ENCODE data around the gene TTC7B.
A peak's percentile ranks its signal among the peaks of the same experiment; 100 is the strongest.

Gene TTC7B

DNA sequence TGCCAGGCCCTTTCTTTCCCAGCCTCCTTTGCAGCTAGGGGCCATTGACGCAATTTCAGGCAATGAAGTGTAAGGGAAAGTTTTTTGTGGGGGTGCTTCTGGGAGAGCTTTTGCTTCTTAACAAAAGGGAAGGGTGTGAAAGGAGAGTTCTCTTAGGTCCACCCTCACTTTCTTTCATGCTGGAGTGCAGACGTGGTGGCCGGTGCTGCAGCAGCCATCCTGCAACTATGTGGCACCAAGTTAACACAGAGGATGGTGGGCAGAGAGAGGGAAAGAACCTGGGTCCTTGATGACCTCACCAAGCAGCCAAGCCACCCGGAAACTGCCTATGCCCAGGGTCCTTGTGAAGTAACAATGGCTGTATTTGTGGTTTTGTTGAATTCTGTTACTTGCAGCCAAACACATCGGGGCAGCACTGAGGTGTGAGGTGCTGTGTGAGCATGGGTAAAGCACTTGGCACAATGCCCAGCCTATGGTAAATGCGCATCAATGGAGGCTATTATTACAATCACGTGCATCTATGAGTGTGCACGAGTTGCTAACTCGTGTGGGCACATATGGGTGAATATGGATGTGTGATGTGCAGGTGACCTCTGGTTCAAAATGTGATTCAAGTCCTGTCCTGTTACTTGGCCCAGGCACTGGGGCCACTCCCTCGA, 296.8 kb downstream of the TTC7B start:
- no peak for DNase-seq

DNA sequence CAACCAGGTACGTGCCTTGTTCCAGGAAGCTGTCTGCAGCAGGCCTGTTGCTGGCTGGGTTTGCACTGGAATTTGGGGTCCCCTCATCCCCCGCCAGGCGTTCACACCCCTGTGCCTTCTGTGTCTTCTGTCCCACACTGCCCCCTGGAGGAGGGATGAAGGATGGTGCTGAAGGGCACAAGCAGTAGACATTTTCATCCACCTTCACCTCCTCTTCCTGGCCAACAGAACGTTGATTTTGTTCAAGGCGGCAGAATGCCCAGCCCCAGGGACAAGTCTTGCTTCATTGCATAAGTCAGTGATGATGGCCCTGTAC, 297.3 kb downstream of the TTC7B start:
- DNase-seq = peak; percentile 33

DNA sequence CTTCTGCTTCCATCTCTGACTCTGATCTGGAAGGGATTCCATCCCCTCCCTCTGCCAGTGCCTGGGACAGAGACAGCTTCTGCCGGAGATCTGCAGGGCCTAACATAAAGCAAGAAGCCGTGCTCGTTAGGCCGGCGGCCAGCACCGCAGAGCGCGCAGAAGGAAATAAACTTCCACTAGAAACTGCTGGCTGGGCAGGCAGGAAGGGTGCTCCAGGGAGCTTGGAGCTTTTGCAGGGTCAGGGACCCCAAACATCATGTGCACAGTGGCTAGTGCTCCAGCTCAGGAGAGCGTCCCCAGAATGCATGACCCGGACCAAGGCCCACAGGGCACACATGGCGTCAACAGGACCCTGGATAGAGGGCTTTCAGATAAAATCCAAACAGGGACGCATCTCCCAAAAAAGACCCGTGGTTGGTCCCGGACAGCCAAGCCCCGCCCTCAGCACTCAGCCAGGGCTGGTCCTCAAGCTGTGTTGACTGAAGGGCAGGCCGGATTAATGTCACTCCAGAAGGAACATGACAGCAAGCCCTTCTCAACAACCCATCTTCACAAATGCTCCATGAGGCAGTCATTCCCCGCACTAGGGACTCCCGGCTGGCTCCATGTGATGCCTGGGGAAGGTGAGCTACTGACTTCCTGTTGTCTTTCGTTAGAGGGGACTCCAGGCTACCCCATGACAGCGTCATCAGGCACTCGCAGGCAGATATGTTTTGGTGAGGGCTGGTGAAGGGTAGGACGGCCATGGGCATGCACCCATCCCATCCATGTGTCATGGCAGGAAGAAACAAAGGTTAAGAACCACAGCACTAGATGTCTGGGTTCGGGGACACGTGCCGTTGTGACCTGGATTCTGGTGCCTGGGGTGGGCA, 297.9 kb downstream of the TTC7B start:
- no peak for DNase-seq

DNA sequence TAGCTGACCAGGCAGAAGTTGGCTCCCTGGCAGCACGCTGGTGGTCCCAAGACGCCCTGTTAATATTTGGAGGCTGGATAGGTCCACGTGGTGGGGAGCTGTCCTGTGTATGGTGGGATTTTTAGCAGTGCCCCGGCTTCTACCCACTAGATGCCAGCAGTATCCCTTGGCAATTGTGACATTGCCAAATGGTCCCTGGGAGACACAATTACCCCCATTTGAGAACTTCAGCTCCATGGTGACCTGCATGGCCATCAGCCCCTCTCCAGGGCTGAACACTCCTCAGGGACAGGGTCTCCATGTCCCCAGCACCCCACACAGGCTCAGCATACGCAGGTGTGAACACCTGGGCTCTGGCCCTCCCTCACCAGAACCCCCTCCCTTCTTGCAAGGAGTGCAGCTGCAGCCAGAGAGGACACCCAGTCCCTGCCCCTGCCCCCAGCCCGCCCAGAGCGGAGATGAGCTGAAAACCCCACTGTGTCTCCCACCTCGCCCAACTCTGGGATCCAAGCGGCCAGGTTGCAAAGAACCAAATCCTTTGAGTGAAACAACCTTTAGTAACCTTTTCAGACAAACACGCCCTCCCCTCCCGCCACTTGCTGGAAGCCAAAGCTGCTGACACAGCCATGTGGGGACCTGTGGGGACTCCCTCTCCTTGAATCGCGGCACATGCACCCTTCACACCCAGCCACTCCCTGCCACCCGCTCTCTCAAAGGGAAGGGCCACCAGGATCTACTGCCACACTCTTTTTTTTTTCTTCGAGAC, 299.0 kb downstream of the TTC7B start:
- DNase-seq = no peak

DNA sequence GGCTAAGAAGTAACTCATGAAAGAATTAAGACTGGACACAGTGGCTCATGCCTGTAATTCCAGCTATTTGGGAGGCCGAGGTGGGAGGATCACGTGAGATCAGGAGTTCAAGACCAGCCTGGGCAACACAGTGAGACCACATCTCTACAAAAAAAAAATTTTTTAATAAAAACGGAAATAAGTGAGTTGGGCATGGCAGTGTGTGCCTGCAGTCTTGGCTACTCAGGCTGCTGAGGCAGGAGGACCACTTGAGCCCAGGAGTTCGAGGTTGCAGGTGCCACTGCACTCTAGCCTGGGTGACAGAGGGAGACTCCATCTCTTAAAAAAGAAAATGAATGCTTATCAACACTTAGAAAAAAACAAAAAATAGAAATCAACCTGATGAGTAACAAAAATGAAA, 301.7 kb downstream of the TTC7B start:
- no peak for DNase-seq

DNA sequence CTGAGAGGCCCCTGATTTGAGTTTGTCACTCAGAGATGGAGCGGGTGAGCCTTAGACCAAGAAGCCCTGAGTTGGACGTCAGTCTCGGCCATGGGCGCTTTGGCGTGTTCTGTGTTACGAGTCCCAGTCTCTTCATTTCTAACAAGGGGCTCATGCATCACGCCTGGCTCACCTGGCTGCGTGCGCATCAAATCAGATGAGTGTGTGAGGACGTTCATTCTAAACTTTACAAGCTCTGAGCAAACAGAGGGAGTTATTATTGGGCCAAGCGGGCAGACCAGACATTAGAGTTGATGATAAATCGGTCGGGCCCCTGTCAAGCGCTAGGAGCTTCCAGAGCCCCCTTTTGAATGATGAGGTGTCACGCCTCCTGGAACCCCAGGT, 302.2 kb downstream of the TTC7B start:
- no peak for DNase-seq

DNA sequence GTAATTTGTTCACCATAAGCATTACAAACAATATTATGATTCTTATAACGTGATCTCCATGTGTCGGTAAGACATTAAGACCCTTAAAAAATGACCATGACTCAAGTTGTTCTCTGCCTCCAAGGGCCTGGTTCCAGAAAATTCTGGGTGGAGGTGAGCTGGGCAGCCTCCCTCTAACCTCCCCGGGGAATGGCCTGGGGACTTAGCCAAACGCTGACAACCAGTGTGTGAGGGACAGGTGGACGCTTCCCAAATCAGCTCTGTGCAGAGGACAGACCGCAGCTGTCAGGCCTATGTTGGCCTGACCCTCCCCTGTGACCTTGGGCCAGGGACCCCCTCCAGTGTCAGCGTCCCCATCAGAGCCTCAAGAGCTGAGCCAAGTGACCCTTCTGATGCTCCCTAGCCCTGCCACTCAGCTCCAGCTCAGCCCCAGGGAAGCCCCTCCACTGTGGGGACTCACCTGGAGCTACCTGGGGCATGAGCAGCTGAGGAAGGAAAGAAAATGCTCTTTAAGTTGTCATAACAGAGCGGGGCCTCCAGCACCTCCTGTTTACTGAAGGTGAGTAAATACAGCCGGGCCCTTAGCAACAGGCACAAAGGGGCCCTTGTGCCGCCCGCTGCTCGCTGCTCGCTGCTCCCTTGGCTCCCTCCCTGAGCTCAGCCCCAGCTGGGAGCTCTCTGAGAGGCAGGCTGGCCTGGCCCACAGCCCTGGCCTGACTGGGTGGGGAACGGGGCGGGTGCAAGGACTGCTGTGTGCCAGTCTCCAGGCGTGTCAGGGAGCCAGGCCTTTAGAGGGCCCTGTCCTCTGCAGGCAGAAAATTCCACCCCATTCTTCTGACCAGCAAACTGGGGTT, 302.8 kb downstream of the TTC7B start:
- no peak for DNase-seq

DNA sequence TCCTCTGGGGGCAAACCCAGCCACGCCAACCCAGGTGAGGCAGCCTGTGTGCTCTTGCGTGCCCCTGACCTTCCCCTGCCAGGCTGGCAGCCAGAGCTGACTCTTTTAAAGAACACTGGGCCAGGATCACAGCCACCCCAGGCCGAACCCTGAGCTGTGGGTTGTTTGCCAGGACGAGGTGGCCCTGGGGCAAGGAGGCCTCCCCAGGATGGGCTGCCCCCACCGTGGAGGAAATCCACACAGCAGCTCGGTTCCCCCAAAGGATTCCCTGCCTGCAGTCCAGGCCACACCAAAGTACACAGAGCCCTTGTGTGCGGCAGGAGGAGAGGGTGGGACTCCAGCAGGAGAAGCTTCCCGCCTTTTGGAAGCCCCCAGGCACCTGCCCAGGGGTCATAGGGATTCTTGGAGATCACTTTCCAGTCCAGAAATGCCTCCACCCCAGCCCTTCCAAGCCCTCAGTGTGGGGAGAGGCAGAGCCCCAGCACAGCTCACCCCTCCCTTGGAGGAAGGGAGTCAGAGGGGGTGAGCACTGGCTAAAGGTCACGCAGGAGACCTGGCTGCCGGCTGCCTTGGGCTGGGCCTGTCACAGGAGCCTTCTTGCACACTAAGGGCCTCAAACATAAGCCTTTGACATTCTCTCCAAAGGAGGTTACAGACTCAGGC, 303.8 kb downstream of the TTC7B start:
- DNase-seq = no peak

DNA sequence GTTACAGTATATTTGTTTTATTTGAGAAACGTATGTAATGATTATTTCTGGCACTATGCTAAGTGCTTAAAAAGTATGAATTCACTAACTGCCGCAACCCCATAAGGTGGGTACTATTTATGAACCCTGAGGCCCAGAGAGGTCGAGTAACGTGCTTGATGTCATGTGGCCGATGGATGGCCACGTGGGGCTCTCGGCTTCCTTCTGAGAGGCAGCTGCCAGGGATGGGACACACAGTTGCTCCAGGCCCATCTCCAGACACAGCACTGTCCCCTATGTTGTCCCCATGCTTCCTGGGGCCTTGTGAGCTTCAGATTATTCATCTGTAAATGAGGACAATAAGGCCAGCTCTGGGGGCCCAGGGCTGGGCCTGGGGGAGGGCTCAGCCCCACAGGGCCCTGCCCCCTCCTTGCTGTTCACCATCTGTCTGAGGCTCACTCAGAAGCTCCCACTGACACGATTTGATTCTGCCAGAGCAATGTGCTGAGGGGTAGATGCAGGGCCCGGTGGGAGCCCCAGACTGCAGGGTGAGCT, 304.4 kb downstream of the TTC7B start:
- no peak for DNase-seq

DNA sequence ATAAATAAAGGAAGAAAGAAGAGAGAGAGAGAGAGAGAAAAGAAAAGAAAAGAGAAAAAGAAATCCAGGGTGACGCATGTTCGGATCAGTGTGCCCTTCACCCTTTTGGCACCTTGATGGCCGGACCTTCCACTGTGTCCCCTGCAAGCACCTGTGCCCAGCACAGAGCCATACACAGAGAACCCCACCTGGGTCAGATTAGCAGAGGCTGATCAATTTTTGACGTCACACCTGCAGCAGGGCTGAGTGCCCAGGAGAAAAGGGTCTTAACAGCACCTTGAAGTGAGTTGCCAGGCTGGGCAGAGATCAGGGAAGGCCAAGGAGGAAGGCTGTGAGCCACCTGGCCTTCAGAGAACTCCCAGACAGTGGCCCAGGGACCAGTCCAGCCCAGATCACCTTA, 305.0 kb downstream of the TTC7B start:
- no peak for DNase-seq

DNA sequence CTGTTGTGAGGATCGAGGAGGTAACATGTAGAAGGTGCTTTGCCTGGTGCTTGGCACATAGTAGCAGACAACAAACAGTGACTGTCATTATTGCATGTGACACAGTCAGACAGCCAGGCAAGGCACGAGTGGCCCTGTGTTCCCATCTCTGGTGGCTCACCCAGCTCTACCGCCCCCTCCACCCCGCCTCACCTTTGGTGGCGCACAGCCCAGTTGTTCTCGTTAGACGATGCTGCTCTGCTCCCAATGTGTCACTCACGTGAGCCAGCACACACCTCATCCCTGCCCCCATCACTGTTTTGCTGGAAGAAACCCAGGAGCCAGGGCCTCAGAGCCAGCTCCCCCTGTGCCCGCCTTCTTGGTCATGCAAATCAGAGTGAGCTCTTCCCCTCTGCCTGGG, 306.1 kb downstream of the TTC7B start:
- no peak for DNase-seq

DNA sequence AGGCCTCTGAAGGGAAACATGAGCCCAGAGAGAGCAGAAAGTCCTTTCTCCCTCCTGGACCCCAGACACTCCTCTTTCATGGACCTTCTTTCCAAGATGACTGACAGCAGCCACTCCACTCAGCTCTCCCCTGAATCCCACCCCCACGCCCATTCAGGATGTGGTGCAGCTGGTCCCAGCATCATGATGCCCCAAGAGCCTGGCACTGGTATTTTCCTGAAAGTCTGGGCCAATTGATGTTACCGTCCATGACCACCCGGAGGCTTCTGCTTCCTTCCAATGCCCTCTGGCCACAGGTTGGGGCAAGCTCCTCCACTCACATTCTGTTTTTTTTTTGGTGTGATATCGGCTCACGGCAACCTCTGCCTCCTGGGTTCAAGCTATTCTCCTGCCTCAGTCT, 306.8 kb downstream of the TTC7B start:
- no peak for DNase-seq

DNA sequence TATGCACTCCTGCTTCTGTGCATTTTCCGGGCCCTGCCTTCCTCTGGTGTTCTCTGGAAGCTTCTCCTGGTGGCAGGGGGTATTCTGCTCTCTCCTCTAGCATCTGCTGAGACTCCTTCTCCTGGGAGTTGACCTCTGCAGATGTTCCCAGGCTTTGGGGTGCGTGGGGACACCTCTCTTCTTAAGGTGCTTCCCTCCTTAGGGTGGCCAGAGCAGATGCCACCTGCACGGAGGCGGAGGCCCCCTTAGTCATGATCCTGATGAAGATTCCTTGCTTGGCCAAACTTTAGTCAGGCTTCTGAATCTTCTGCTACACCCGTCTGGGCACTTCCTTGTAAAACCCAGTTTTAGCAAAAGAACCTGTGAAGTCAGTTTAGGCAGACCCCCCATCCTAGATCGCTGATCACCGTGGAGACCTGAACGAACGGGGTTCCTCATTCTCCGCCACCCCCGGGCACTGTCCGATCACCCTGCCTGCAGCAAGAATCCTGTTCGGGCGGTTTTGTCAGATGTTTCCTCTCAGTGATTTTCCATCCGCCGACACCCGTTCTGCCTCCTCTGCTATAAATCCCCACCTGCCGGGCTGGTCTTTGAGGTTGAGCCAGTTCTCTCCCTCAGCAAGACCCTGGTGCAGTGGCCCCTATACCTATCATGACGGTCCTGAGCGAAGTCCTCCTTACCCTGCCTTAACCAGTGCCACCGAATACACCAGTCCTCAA, 307.5 kb downstream of the TTC7B start:
- no peak for DNase-seq

DNA sequence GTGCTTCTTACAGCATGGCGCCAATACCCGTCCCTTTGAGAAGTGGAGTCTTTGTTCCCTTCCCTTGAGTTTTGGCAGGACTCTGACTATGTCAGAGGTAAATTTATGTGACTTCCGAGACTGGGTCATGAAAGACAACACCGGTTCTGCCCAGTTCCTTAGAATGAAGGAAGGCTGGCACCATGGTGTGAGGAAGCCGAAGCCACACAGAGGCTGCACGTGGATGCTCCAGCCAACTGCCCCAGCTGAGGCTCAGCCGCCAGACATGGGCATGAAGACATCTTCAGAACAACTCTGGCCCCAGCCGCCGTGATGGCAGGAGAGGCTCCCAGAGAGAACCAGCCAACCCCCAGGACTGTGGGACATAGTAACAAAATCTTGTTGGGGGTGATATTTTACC, 308.2 kb downstream of the TTC7B start:
- no peak for DNase-seq

DNA sequence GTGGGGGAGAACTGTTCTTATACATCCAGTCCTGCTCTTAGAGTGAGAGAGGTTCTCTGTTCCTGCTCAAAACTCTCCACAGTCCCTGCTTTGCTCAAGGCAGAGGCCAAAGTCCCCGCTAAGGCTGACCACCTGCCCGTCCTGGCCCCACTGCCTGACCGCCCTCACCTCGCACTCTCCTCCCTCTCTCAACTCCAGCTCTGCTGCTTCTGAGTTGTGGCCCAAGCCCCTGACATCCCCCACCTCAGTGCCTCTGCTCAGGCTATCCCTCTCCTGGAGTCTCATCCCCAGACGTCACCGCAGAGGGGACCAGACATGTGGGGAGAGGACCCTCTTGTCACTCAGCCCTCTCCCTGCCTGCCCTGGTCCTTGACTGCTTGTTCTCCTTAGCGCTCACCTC, 308.8 kb downstream of the TTC7B start:
- DNase-seq = no peak

DNA sequence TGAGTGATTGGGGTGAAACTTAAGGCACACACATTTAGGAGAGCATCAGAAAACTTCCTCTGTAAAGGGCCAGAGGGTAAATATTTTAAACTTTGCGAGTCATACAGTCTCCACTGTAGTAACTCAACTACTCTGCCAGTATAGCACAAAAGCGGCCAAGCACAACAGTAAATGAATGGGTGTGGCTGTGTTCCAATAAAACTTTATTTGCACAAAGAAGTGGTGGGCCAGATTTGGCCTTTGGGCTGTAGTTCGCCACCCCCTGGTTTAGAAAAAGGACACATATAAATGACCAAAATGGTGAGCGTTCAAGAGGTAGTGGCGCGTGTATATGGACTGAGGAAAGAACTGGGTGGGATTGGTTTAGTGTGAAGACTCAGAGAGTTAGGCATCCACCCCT, 309.5 kb downstream of the TTC7B start:
- DNase-seq = no peak

DNA sequence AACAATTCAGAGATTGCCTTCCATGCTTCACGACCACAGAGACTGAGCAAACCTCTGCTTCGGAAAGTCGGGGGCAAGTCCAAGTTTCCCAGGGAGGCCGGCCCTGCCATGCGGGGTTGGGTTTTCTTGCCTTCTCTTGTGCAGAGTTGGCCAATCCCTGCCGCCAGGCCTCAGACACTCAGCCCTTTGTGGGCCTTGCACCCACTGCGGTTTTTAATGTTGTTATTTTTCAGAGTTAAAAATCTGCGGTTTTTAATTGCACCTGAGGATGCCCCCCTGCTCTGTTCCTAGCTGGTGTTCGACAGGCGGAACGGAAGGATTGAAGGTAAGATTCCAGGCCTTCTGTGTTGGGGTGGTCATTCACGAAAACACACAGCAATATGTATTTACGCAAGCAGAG, 310.7 kb downstream of the TTC7B start:
- no peak for DNase-seq

DNA sequence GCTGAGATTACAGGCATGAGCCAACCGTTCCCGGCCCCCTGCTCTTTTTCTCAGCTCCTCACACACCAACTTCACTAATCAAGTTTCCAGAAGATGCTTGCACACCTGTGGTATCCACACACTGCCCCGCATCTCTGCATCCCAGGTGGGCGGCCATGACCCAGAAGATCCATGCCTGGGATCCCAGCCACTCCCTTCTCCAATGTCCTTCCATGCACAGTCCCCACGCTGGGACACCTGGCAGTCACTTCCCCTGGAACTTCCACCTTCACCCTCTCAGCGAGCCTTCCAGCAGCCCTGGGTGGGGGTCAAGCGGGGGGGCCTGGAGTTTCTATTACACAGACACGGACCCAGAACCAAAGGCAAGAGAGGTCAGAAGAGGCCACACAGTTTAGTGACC, 311.6 kb downstream of the TTC7B start:
- DNase-seq = no peak

DNA sequence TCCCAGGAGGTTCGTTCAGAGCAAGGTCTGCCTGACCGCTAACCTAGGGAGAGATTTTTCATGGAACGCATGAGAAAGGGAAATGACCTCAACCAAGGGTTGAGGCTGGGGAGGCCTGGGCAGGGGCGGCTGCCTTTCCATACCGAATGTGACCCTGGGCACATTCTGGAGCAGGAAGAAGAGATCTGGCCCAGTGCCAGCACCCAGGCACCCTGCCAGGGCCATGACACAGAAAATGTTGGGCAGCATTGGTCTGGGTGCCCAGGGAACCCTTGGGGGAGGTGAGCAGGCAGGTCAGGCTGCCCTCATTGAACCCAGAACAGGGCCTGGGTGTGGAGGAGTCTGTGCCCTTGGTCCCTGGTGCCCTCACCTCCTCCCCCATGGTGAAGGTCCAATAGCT, 312.6 kb downstream of the TTC7B start:
- no peak for DNase-seq

DNA sequence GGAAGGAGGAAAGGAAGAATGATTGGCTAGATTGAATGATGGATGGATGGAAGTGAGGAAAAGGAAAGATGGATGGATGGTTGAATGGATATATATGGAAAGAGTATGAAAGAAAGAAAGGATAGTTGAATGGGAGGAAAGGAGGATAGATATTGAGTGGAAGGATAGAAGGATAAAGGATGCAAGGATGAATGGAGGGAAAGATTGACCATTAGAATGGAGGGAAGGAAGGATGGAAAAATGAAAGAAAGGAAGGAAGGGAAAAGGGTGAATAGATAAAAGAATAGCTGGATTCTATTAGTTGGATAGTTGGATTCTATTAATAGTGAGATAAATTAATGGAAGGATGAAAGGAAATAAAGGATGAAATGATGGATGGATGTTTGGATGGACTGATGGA, 313.5 kb downstream of the TTC7B start:
- DNase-seq = no peak

DNA sequence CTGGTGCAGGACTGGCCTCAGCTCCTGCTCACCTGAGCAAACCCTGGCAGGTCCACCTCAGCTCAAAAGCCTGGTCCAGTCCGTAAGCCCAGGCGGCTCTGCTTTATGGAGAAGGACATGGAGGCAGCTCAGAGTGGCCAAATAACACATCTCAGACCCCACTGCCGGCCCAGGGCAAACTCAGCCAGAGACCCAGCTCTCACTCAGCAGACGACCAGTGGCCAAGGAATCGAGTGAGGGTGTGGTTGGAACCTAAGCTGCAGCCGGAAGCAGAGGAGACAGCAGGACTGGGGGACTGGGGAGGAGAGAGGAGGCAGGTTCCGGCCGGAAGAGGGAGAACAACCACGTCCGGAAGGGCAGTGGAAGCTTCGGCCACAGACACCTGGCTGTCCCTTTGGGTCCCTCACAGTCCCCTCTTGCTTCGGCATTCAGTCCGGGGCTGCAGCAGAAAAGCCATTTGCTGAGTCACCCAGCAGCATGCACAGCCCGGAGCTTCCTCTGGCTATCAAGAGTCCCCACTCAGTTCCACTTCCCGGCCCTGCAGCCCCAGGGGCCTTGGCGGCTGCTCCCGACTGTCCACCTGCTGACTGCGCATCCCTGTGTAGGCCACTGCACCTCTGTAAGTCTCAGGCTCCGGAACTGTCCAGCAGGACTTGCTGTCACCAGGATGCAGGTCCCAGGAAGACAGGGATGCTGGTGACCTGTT, 315.4 kb downstream of the TTC7B start:
- DNase-seq = no peak
